MG63 (cell line): Measurements from ENCODE around the gene PTK6. TPM values are rescaled to one million over a fixed set of nuclear protein-coding genes. Genes with fewer than 3 reads are reported as not detected.
"Not testable (repeated sequence)": the region's sequence is repeated elsewhere in the genome, so short reads cannot be mapped to it uniquely, and the experiment has no call there.

ENCODE experiments used
- DNase-seq: peaks from one replicate; pipeline ENCODE4 v3.0.0-alpha.2; 2020
- H3K27me3 ChIP-seq: fragments of 250-450 bp; sonication (Bioruptor Pico); 2 replicates; pipeline ENCODE4 v1.5.1; 2020; ENCODE audit warnings: mild to moderate bottlenecking, moderate library complexity
- H3K36me3 ChIP-seq: fragments of 250-450 bp; sonication (Bioruptor Pico); 2 replicates; pipeline ENCODE4 v1.5.1; 2020; ENCODE audit warnings: mild to moderate bottlenecking, moderate library complexity
- H3K4me3 ChIP-seq: fragments of 250-450 bp; sonication (Bioruptor Pico); 2 replicates; pipeline ENCODE4 v1.5.1; 2020; ENCODE audit warnings: mild to moderate bottlenecking, moderate library complexity
- H3K9me3 ChIP-seq: fragments of 250-450 bp; sonication (Bioruptor Pico); 2 replicates; pipeline ENCODE4 v1.5.1; 2020; ENCODE audit warnings: mild to moderate bottlenecking, moderate library complexity
- total RNA-seq: library from RNA; depleted of rRNA; stranded (reverse); fragments of >200 nt; shearing (Covaris generic); gene quantifications from 2 replicates; pipeline ENCODE4 v1.2.3, GENCODE V29; 2014; ENCODE audit warnings: low replicate concordance

Gene PTK6
- total RNA-seq, 1 experiment from 2014 or later = 0.23 TPM

DNA sequence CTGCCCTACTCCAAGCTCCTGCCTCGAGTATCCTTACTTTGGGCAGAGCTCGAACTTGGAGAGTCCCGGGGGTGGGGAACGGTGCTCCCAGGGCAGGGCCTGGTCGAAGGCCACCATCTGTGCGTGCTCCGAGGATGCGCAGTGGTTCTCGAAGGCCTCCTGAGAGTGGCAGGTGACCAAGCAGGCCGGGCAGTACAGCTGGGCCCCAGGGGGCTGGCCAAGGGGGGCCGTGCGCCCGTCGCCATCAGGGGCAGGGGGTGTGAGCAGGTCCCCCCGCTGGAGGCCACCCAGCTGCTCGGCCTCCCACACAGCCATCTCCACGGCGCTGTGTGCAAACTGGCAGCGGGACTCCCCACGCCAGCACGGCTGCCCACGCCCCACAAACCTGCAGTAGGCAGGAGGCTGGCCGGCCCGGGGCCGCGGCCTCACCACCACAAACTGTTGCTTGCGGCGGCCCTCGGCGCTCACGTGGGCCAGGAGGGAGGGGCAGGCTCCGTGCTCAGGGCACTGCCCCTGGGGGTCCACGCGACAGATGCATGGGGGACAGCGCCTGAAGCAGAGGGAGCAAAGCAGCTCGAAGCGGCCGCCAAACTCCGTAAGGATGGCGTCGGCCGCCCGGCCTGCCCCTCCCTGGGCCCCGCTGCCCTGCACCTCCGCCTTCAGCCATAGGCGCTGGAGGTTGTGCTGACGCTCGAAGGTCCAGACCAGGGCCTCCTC lies 35.1 kb upstream of the PTK6 start:
- Histone ChIP-seq H3K36me3 (peaks cover 36% of the 10 kb centered on the region), H3K4me3 (no peak overlapping the region), H3K9me3 (no peaks in the 10 kb centered on the region), H3K27me3 (no peaks in the 10 kb centered on the region)
- no peak for DNase-seq

DNA sequence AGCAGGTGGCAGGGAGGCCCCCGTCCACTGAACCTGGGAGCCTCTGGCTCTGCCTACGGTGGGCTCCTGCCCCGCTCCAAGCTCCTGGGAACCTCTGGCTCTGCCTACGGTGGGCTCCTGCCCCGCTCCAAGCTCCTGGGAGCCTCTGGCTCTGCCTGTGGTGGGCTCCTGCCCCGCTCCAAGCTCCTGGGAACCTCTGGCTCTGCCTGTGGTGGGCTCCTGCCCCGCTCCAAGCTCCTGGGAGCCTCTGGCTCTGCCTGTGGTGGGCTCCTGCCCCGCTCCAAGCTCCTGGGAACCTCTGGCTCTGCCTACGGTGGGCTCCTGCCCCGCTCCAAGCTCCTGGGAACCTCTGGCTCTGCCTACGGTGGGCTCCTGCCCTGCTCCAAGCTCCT lies 33.9 kb upstream of the PTK6 start:
- not testable (repeated sequence) for H3K4me3 ChIP-seq, DNase-seq, H3K9me3 ChIP-seq, H3K27me3 ChIP-seq
- peaks cover 43% of the 10 kb centered on the region for H3K36me3 ChIP-seq

DNA sequence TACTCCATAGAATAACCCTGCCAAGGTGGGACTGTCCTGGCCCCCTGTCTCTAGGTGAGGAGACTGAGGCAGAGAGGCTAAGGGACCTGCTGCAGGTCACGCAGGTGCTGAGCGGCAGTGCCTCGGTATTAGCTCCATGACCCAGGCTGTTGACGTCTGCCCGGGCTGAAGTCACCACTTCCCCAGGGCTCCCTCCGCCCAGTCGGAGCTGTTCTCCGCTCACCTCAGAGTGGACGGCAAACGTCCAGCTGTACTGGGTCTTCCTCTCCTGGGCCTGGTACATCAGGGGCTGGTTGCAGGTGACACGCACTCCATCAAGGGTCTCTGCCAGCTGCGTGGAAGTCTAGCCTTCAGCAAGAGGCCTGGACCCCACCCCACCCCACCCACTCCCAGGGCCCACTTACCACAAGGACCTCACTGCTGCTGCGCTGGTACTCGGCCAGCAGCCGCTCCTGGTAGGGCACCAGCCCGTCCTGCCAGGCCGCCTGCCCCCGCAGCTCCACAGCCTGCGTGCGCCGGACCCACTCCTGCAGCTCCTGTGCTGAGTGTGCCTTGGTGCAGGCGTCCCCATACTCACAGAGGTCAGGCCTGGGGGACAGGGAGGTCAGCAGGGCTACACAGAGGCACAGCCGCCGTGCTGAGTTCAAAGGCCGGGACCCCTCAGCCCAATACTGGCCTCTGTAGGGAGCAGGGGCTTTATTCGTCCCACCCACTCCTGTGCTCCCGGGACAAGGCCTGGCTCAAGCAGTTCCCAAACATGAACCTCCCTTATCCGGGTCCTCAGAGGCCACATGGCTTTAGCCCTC lies 33.3 kb upstream of the PTK6 start:
- no peak overlapping the region for H3K4me3 ChIP-seq
- H3K9me3 ChIP-seq = no peaks in the 10 kb centered on the region
- H3K36me3 ChIP-seq = peaks cover 49% of the 10 kb centered on the region
- no peaks in the 10 kb centered on the region for H3K27me3 ChIP-seq
- no peak for DNase-seq

DNA sequence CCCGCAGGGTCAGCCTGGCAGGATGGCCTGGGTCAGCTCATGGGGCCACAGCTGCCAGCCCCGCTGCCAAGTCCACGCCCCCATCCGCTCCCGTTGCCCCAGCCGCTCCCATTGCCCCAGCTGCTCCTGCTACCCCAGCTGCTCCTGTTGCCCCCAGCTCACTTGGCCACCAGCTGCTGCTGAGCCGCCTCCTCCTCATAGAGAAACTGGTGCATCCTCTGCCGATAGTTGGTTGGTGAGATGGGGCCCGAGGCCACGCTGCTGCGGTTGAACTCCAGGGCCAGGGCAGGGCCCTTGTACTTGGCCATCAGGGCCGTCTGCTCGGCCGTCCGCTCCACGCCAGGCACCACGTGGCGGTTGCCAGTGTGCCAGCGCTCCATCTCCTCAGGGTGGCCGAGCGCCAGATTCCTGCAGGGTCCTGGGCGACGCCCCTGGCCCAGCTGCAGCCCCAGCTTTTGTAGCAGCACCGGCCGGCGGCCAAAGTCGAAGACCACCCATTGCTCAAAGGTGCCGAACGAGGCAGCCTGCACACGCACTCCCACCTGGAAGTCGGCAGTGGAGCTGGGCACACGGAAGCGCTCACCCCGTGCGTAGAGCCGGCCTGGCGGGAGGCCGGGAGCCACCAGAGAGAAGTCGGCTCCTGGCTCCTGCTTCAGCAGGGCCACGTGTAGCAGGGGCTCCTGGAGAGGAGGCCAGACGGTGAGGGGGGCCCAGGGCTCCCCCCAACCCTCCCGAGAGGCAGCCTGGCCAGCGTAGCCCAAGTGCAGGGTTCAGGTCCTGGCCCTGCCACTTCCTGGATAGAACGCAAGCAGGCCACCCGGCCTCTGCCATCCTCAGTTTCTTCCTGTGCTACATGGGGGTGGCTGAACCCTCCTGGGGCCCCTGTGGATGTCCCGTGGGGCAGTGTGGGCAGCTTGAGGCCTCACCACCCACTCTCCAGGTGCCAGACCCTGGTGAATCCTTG lies 32.1 kb upstream of the PTK6 start:
- no peak for DNase-seq
- Histone ChIP-seq H3K9me3 (no peaks in the 10 kb centered on the region), H3K36me3 (peaks cover 54% of the 10 kb centered on the region), H3K27me3 (no peaks in the 10 kb centered on the region), H3K4me3 (no peak overlapping the region)

DNA sequence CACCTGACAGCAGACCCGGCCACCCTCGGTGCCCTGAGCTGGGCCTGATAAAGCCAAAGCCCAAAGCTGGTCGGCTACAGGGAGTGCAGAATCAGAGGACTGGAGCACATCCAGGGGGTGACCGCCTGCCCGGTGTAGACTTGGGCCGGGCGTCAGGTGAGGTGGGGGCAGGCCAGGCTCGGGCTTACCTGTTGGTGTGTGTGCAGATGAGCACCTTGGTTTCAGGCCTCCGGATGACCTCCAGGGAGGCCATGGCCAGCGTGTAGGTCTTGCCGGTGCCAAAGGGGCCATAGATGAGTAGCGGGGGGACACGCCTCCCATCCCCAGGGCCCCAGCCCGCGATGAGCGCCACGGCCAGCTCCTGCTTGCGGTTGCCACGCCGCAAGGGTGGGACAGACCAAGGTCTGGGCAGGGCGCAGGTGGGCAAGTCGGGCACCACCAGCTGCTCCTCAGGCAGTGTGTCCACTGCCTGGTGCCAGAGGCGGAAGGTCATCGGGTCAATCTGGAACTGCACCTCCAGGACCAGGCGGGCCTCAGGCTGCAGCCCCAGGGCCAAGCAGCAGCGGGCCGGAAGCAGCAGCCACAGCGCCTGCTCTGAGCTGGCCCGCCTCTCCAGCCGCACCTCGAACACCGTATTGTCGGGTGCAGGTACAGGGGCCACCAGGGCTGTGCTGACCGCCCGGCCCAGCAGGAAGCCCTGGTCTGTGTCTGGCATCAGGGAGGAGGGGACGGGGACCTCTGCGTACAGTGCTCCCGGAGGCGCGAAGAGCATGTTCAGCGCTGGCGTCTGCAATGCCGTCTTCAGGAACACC lies 31.2 kb upstream of the PTK6 start:
- no peak for DNase-seq
- Histone ChIP-seq H3K9me3 (no peaks in the 10 kb centered on the region), H3K36me3 (peaks cover 61% of the 10 kb centered on the region), H3K27me3 (no peaks in the 10 kb centered on the region), H3K4me3 (no peak overlapping the region)

DNA sequence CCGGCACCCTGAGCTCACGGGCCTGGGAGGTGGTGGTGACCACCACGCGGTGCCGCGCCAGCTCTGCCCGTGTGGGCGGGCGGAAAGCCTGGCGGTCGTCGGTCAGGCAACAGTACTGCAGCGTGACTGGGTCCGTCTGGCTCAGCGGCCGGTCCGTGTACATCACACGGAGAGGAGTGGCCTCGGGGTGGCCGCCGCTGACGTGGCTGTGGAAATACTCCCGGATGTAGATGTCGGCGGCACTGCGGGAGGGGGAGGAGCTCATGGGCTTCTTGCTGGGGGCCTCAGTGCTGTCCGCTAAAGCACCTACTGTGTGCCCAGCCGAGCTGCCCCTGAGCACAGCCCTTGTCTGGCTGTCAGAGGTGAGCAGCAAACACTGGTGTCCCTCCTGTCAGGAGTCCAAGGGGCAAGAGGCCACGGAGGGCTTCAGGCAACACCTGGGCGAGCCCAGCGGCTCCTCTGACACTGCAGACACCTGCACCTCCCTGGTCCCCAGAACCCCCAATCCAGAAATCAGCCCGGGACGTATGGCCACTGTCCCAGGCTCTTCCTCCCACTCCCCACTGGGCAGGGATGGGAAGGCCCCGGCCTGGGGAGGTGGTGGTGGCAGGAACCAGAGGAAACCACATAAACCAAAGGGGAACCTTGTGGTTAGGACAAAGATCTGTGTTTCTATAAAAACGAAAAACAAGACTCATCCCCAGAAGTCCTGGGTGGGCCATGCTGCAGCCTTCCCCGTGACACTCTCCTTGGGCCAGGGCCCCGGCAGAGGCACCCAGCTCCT lies 30.4 kb upstream of the PTK6 start:
- no peak overlapping the region for H3K4me3 ChIP-seq
- DNase-seq = no peak
- H3K27me3 ChIP-seq = no peaks in the 10 kb centered on the region
- peaks cover 65% of the 10 kb centered on the region for H3K36me3 ChIP-seq
- no peaks in the 10 kb centered on the region for H3K9me3 ChIP-seq

DNA sequence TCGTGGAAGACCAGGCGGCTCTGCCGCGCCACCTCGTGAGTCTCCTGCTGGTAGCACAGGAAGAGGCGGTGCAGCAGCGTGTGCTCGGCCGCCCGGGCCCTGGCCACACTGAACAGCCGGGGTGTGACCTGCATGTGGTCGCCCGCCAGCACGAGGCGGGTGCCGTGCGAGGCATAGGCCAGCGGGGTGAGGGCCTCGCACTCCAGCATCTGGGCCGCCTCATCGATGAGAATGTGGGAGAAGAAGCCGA lies 29.9 kb upstream of the PTK6 start:
- DNase-seq = no peak
- peaks cover 64% of the 10 kb centered on the region for H3K36me3 ChIP-seq
- H3K9me3 ChIP-seq = no peaks in the 10 kb centered on the region
- H3K4me3 ChIP-seq = no peak overlapping the region
- H3K27me3 ChIP-seq = no peaks in the 10 kb centered on the region

DNA sequence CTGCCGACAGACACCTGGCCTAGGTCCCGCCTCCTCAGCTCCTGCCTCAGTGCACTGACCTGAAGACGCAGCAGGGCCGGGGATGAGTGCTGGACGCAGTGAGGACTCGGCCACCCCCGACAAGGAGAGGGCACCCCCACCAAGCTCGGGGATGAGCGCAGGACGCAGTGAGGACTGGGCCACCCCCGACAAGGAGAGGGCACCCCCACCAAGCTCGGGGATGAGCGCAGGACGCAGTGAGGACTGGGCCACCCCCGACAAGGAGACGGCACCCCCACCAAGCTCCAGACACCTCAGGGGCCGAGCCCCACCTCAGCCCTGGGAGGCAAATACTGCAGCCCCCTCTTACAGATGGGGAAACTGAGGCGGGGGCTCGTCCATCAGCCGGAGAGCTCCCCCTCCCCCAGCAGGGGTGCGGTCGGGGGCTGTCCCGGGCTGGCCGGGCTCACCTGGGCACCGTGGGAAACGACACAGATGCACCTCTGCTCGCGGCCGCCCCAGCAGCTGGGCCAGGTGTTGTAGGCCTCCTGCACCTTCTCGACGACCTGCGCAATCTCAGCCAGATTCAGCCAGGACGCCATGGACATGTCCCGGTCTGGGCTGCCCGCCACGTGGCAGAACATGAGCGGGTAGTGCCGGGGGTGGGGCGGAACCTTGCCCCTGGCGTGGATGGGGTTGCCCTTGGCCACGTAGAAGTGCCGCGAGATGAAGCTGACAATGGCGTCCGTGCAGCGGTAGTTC lies 29.4 kb upstream of the PTK6 start:
- Histone ChIP-seq H3K4me3 (no peak overlapping the region), H3K36me3 (peaks cover 66% of the 10 kb centered on the region), H3K9me3 (no peaks in the 10 kb centered on the region)

DNA sequence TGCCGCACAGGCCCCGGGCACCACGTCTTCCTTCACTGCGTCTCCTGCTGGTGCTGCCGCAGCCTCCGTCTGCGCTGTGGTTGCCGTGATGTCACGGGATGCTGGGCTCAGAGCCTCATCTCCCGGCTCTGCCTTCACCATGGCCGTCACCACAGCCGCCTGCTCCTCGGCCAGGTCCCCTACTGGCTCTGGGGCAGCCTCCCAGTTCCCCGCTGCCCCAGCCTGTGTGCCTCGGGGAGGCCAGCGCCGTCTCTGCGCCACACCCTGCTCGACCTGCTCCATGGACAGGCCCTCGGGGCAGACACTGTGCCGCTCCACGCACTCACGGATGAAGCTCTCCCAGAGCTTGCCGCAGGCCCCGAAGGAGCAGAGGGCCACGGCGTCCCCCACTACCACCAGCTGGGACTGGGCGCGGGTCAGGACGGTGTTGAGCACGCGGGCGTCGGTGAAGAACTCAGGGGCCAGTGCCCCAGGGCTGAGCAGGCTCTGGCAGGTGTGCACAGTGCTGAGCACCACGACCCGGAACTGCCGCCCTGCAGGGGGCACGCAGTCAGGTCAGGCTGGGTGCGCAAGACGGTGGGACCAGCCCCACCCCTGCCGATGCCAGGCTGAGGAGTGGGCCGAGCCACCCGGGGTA lies 28.6 kb upstream of the PTK6 start:
- Histone ChIP-seq H3K4me3 (no peak overlapping the region), H3K36me3 (peaks cover 71% of the 10 kb centered on the region), H3K27me3 (no peaks in the 10 kb centered on the region), H3K9me3 (no peaks in the 10 kb centered on the region)
- no peak for DNase-seq

More for the DNA sequence above, 29.4 kb upstream of the PTK6 start:
- no peaks in the 10 kb centered on the region for H3K27me3 ChIP-seq
- no peak for DNase-seq

DNA sequence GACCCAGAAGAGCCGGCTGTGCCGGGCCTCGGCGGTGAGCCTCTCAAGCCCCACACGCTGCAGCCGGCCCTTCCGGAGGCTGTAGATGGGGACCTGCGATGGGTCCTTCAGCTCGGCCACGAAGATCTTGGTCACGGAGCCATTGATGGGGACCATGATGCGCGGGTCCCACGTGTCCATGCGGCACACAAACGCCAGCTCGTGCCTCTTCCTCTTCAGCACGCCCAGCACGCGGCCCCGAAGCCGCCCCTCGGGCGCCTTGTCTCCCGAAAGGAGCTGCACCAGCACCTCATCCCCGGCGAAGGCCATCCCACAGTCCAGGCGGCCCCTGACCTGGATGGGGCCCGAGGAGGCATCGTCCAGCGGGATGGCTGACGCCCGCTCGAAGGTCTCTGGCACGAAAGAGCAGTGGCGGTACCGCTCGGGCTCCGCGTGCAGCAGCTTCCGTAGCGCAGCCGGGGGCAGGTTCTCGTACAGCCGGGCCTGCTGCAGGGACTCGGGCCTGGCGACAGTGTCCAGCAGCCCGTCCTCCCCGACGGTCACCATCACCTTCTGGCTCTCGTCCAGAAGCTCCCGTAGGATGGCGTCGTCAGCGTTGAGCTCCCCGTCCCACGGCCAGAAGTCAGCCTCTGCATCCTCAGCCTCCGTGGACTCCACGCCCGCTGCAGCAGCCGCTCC lies 28.0 kb upstream of the PTK6 start:
- peaks cover 75% of the 10 kb centered on the region for H3K36me3 ChIP-seq
- DNase-seq = no peak
- H3K27me3 ChIP-seq = no peaks in the 10 kb centered on the region
- H3K9me3 ChIP-seq = no peaks in the 10 kb centered on the region
- no peak overlapping the region for H3K4me3 ChIP-seq

DNA sequence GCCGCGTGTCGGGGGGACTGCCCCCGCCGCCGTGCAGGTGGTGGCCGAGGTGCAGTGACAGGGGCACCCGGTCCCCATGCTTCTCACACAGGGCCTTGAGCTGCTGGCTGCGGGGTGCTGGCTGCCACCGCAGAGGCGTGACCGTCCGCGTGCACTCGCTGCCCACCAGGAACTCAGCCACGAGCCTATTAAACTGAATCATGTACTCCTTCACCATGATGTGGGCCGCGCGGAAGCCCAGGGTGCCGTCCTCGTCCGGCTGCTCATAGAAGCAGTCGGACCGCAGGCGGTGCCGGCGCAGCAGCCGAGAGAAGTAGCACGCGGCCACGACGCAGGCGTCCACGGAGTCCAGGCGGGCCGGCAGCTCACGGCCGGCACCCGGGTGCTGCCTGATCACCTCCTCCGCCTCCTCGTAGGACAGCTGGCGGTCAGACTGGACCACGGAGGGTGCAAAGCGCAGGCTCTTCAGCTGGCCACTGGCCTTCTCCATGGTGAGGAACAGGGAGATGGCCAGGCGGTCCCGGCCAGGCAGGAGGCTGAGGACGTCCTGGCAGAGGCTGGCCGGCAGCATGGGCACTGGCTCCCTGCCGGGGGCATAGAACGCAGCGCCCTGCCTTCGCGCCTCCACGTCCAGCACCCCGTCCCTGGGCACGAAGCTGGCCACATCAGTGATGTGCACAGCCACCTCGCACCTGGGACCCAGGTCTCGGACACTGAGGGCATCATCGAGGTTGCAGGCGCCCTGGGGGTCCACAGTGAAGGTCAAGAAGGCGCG lies 27.0 kb upstream of the PTK6 start:
- Histone ChIP-seq H3K4me3 (no peak overlapping the region), H3K9me3 (no peaks in the 10 kb centered on the region), H3K36me3 (peaks cover 75% of the 10 kb centered on the region), H3K27me3 (no peaks in the 10 kb centered on the region)
- DNase-seq = no peak

DNA sequence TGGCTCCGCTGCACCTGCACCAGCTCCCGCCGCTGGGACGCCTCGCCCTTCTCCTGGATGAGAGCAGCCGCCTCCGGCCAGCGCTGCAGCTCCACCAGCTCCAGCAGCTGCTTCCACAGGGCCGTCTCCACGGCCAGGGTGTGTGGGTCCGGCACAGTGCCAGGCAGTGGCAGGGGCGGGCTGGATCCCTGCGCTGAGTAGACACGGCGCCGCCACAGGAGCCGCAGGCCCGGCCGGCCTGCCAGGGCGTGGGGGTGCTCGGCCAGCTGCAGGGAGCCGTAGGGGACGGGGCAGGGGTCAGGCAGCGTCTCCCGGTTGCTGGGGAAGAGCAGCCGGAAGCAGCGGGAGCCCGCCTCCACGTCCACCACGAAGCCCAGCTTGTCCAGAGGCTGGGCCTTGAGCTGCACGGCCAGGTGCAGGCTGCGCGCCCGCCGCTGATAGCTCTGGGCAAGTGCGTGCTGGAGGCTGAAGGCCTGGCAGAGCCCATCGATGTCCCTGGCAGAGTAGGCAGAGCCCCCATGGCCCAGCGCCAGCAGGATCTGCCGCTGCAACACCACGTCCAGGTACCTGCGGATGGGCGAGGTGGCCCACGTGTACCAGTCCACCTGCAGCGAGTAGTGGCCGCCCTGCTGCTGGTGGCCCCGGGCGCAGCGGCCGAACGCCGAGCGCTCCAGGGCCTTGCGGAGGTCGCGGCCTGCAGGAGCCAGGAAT lies 26.2 kb upstream of the PTK6 start:
- Histone ChIP-seq H3K27me3 (no peaks in the 10 kb centered on the region), H3K4me3 (no peak overlapping the region), H3K9me3 (no peaks in the 10 kb centered on the region), H3K36me3 (peaks cover 73% of the 10 kb centered on the region)
- DNase-seq = no peak

DNA sequence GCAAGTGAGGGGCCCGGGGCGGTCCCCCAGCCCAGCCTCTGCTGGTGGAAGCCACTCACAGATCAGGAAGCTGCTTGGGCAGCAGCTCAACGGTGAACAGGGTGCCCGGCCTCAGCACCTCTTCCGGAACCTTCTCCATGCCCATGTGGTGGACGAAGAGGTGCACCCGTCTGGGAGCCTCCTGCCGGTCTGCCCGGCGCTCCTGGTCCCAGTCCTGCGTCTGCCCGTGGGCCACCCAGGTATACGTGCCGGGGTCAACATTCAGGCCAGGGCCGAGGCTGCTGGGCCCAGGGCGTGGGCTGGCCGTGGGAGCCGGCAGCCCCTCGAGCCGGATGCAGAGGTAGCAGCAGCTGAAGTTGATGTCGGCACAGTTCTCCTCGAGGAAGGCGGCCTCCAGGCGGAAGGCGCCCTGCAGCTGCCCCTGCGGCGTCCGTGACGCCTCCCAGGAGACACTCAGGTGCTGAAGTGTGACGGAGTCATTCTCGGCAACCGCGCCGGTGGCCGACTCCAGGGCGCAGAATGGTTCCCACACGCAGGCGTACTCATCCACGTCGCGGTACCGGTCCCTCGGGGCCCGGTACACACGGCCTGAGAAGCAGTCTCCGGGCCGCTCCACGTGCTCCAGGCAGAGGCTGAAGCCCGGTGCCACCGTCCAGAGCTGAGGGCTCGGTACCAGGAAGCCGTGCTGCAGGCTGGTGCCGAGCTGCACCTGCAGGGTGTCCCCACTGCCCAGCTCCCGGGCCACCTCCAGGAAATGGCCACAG lies 25.5 kb upstream of the PTK6 start:
- no peak for DNase-seq
- H3K27me3 ChIP-seq = no peaks in the 10 kb centered on the region
- no peaks in the 10 kb centered on the region for H3K9me3 ChIP-seq
- no peak overlapping the region for H3K4me3 ChIP-seq
- peaks cover 66% of the 10 kb centered on the region for H3K36me3 ChIP-seq
